Dermis microvascular lymphatic vessel endothelial cell (primary cell): Measurements from ENCODE around the gene FAM171A2. TPM values are rescaled to one million over a fixed set of nuclear protein-coding genes. Genes with fewer than 3 reads are reported as not detected.
A peak's percentile ranks its signal among the peaks of the same experiment; 100 is the strongest.
"Not testable (repeated sequence)": the region's sequence is repeated elsewhere in the genome, so short reads cannot be mapped to it uniquely, and the experiment has no call there.

ENCODE experiments used
- DNase-seq, 2 donors: peaks; one replicate each; pipeline versions ENCODE4 v3.0.0 to v3.0.0-alpha.2; 2010; ENCODE audit warnings: low read depth in 2 of 2
- total RNA-seq: library from RNA; depleted of rRNA; stranded (reverse); fragments of >200 nt; gene quantifications from 2 replicates; pipeline ENCODE4 v1.2.1, GENCODE V29; 2014

Gene FAM171A2
- total RNA-seq, 1 donor from 2014 or later = 3.9 TPM

DNA sequence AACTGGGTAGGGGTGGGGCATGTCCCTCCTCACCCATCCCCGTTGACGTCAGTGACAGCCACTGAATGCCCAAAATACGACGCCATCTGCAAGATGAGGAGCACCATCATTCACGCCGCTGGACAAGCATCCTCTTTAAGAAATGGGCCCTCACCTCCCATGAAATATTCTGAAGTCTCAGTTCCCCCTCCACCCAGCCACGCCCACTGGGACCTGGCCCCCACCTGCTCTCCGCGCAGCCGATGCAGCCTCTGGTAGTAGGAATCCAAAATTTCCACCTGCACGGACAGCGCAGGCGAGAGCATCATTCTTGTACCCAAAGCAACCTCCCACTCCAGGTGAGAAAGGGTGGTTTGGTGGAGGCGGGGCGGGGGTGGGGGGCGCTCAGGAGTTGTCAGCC is 20.2 kb upstream of the FAM171A2 start:
- DNase-seq = no peak

DNA sequence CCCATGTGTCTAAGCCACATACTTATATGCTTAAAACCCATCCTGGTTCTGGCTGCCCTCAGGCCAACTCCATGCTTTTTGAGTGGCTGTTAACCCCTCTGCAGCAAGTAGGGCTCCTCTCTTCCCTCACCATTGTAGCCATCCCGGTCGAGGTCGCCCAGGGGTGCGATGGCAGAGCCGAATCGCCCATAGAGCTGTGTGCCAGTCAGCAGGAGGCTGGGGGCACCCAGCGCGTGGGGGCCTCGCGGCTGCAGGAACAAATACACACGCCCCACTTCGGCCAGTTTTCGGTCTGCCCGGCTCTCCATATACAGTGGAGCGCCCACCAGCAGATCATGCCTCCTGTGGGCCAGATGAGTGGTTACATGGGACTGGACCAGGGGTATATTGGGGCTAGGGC is 19.7 kb upstream of the FAM171A2 start:
- no peak for DNase-seq

DNA sequence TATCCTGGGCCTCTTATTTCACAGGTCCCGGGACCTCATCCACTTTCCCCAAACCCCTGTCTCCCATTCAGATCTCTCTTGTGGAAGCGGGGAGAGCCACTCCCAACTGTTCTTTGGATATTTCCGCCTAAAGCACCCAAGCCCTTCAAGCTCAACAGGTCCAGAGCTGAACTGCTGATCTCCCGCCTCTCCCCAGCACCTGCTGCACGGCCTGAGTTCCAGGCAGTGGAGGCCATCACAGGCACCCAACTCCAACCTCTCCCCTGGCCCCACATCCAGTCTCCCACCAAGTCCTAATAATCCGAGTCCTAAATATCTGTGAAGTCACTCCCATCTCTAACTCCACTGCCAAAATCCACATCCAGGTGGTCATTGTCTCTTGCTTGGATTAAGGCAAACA is 19.3 kb upstream of the FAM171A2 start:
- no peak for DNase-seq

DNA sequence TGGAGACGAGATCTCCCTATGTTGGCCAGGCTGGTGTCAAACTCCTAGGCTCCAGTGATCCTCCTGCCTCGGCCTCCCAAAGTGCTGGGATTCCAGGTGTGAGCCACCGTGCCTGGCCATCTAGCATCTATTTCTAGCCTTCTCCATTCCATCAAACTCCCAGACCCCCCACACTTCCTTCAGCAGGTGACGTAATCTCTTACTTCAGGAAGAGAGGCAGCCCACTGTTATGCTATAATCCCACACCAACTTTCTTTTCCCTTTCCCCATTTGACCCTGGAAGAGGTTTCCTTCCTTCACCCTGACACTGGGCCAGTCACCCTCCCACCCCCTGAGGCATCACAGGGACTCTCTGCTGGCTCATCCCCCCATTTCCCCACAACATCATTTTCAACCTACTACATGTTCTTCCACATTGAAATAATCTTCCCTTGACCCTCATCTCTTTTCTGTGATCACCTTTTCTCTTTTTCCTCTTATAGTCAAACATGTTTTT is 18.2 kb upstream of the FAM171A2 start:
- DNase-seq = no peak

DNA sequence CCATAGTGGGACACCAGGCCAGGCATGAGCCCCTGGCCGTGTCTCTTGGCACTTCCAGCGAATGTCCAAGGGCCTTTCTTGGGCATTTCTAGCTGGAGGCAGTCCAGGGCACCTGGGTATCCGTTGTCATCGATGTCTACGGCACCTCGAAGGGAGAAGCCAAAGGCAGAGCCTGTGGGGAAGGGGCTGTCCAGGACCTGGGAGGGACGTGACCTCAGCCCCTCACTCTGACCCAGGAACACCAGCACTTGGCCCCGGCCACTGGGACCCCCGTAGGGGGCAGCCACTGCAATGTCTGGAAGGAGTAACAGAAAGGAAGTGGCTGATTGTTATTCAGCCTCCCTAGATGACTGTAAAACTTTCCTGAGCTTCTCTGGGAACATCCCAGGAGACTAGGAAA is 17.1 kb upstream of the FAM171A2 start:
- DNase-seq = no peak

DNA sequence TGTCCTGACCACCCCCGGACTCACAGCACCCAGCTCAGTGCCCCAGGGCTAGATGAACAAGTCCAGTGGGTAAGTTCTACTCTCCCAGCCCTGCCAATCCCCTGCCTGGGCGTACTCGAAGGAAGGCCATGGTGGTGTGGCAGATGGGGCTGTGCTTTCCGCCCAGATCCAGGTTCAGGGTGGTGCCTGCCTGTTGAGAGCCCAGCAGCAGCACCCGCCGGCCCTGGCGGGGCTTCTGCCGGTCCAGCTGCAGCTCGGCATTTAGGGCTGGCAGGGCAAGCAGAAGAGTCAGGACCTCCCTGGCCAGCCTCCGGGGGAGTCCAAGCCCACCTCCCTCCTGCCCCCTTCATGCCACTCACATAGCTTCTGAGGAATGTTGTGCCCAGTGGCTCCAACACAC is 16.2 kb upstream of the FAM171A2 start:
- DNase-seq = no peak

DNA sequence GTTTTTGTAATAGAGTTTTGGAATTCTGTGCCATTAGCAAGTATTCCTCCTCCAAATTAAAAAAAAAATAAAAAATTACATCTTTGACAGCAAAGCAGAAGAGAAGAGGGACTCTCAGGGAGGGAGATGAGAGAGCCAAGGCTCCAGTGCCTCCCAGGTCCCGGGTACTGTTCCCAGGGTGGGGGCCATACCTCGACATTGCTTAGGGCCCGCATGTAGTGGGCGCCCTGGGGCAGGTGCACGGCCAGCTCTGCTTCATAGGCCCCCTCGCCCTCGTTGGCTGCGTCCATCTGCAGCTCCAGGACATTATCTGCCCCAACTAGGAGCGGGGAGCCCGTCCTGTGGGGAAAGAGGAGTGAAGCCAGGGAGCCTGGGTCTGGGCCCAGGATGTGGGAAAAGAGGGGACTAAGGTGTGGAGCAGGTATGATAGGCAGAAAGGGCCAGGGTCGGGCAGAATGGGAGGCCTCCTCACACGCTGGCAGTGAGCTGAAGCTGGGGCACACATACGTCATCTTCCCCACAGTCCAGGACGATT is 14.6 kb upstream of the FAM171A2 start:
- no peak for DNase-seq

DNA sequence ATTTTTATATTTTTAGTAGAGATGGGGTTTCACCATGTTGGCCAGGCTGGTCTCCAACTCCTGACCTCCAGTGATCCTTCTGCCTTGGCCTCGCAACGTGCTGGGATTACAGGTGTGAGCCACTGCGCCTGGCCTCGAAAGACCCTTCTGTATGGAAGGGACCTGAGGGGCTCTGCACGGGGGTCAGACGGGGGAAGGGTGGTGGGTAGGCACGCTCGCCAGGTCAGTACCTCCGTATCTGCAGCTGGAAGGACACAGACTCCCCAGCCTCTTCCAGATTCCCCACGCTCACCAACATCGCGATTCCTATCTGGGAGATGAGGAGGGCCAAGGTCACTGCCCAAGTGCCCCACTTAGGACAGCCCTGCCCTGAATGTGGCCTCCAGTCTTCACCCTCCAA is 13.1 kb upstream of the FAM171A2 start:
- no peak for DNase-seq

DNA sequence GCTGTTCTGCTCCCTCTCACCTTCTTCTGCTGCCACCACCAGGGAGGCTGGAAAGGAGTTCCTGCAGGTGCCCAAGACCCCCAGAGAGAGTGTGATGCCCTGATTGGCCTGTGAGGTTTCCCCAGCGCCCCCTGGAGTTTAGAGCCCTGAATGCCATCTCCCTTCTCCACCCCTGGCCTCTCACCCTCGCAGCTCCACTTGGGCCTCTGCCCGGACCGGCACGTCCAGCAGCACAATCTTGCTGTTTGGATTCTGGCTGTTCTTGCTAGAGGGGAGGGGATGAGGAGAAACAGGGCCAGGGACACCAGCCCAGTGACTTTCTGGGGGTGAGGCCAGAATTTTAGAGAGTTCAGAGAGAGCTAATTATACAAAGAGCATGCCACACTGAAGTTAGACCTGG is 12.5 kb upstream of the FAM171A2 start:
- no peak for DNase-seq

DNA sequence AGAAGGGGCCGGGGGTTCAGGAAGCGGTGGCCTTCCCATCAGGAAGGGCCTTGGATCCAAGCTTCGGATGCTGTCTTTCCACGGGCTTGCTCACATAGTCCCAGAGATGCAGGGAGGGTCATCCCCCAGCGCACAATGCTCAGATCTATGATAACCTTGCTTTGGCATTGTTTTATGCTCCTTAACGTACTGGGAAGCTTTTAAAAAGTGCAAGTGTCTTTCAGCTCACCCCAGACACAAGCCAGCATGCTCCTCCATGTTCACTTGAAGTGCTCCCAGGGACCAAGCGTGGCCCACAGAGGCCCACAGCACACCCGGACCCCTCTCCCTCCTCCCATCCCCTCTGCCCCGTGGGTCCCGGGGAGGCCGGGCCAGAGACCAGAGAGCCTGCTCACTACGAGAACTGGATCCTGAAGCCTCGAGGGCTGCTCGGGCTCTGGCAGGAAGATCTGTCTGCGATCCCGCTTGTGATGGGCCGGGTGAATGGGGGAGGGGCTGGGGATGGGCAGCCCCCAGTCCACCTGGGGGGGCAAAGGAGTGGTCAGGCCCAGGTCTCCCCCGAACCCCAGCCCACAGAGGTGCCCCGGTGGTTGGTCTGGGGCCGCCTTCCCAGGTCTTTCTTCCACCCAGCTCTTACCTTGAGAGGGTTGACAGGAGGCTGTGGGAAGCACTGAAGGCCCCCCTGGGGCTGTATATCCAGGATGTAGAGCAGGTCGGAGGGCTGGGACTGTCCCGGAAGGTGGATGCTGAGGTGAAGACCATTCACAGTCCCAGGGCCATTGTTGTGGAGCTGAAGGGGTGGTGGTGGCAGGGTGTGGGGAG is 11.8 kb upstream of the FAM171A2 start:
- DNase-seq = no peak

DNA sequence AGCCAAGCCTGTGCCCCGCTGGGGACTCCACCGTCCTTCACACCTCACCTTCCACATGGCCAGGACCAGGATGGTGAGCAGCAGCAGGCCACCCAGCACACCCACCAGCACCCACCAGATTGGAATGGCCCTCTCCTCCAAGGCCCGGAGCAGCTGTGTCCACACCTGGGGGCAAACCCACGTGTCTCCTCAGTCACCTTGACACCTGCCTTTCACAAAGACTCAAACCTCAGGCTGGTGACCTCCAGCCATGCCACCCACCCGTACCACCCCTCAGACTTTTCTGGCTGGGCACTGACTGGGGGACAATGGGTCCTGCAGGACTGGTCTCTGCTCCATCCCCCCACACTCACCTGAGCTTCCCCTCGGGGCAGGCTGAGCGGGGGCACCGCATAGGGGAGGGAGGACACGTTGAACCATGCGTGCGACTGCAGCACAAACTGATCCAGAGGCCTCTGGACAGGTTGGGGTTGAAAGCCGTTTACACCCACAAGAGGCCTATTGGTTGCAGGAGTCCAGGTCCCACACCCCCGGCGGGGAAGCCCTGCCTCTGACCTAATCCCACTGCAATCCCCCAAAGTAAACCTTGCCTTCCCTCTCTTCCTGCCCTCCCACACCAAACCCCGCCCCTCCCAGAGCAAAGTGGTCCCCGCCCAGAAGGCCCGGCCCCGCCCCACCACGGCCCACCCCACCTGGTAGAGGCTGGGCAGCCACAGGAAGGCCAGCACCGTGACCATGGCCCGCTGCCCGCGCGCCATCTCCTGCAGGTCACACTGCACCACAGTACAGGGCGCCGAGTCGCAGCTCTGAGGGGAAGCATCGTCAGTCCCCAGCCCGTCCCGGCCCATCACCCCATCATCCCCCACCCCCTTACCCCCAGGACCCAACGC is 10.9 kb upstream of the FAM171A2 start:
- DNase-seq = peak in 1 of 2 donors; percentile 17

DNA sequence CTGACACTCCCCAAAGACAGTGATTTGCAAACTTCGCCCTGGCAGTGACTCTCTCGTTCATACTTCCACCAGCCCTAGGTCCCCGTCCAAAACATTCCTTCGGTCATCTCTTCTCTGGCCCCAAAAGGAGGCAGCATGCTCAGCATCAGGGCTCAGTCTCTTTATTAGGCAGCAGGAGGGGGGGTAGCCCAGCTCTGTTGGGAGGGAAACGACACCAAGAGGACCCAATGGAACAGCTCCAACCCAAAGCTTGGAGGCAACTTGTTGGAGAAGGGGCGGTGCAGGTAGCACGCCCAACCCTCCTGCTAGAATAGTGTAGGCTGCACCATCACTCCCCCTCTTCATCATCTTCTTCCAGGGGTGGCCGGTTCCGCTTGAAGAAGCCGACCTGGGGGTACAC is 8.4 kb upstream of the FAM171A2 start:
- no peak for DNase-seq

DNA sequence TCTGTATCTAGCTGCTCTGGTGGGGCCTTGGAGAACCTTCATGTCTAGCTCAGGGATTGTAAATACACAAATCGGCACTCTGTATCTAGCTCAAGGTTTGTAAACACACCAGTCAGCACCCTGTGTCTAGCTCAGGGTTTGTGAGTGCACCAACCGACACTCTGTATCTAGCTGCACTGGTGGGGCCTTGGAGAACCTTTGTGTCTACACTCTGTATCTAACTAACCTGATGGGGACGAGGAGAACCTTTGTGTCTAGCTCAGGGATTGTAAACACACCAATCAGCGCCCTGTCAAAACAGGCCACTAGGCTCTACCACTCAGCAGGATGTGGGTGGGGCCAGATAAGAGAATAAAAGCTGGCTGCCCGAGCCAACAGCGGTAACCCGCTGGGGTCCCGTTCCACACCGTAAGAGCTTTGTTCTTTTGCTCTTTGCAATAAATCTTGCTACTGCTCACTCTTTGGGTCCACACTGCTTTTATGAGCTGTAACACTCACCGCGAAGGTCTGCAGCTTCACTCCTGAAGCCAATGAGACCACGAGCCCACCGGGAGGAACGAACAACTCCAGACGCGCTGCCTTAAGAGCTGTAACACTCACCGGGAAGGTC is 5.9 kb upstream of the FAM171A2 start:
- not testable (repeated sequence) for DNase-seq

DNA sequence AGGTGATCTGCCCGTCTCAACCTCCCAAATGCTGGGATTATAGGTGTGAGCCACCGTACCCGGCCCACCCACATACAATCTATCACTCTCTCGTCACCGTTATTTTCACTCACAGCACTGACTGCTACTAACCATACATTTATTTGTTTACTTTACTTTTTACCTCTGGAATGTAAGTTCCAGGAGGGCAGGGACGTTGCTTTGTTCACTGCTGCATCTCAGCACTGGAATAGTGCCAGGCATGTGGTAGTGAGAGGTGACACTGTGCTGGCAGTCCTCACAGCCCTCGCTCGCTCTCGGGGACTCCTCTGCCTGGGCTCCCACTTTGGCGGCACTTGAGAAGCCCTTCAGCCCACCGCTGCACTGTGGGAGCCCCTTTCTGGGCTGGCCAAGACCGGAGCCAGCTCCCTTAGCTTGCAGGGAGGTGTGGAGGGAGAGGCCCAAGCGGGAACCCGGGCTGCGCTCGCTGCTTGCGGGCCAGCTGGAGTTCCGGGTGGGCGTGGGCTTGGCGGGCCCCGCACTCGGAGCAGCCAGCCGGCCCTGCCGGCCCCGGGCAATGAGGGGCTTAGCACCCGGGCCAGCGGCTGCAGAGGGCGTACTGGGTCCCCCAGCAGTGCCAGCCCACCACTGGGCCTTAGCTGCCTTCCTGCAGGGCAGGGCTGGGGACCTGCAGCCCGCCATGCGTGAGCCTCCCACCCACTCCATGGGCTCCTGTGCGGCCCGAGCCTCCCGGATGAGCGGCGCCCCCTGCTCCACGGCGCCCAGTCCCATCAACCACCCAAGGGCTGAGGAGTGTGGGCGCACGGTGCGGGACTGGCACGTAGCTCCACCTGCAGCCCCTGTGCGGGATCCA is 5.0 kb upstream of the FAM171A2 start:
- not testable (repeated sequence) for DNase-seq

DNA sequence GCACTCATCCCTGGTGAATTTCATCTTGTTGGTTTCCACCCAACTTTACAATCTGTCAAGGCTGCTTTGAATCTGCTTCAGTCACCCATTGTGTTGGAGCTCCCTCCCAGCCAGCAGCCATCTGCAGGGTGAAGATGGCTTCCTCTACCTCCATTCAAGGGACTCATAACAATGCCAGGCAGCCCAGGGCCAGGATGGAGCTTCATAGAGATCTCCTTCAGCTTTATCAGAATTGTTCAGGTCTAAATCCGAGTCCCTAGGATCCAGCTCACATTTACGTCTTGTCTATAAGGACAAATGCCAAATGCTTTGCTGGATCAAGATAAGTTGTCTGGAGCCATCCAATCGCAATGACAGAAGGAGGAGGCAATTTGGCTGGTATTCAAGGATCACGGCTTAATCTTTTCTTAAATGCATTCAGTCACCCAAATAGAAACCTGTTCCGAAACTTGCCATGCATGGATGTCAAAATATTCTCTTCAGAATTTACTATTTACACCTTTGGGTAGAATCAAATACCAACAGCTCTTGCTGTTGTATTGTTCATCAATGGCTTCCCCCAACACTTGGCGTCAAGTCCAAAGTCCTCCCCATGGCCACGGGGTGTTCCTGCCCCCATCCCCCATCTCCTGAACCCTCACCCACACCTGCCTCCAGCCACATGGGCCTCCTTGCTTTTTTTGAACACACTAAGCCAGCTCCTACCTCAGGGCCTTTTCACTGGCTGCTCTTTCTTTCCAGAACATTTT is 3.8 kb upstream of the FAM171A2 start:
- no peak for DNase-seq

DNA sequence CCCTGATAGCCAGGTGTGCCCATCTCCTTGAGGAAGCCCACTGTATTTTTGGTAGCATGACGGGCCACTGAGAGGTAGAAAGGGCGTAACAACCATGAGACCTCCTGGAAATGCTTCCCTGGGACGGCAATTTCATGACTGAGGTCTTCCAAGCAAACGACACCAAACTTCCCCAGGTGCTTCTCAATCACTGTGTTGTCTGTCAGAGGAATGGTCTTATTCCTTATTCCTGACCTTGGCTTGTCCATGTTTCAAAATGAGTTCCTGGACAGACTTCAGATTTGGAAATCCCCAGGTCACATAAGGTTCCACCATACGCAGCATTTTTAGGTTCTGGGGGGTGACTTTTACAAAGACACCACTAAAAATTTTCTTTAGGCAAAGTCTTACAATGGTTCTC is 1.4 kb upstream of the FAM171A2 start:
- not testable (repeated sequence) for DNase-seq

DNA sequence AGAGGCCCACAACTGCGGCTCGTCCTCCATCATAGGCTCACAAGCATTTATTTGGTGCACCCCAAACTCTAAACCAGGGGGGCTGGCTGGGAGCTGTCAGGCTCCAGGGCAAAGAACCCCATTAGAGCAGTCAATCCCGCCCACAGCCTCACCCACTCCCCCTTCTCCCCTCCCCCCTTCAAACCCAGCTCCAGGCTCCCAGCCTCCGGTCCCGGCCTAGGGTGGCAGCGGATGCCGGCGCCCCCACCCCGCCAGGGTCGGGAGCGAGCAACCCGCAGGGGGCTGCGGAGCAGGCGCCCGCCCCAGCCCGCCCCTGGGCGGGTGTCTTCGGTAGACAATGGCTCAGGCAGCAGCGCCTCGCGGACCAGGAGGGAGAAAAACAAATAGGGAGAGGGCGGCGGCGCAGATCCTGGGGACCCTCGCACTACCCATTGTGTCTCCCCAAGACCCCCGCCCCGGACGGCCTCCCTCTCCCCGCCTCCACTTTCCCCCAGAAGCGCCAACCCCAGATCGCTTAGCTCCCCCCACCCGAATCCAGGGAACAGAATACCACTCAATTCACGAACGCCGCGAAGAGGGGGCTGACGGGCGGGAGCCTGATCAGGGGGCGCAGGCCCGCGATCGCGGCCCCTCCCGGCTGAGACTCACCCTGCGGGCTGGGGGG is 572 bp downstream of the FAM171A2 start:
- peak in 1 of 2 donors; percentile 8 for DNase-seq

DNA sequence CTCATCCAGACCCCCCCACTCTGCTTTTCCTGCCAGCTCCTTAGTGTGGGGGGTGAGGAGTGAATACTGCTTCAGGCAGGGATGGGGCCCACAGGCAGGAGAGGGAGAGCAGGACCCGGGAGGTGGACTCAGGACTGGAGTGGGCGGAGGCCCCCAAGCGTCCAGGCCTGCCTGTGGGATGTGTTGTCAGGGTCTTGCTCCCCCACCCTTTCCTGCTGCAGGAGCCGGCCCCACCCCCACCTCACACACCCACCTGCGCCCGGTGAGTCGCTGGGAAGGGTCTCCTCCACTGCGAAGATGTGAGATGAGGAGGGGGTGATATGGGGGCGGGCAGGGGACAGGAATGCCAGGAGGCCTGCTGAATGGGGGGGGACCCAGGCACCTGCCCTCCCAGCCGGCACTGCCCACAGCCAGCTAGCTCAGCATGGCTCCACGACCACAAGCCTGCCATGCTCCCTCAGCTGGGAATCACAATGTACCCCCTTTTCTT is 1.1 kb downstream of the FAM171A2 start:
- DNase-seq = no peak
